Femur (tissue), 1 donor: ENCODE results near the gene ARHGEF4.

ENCODE experiments used
- DNase-seq: peaks from one replicate; pipeline ENCODE4 v3.0.0-alpha.2; 2017

ARHGEF4 gene

DNA sequence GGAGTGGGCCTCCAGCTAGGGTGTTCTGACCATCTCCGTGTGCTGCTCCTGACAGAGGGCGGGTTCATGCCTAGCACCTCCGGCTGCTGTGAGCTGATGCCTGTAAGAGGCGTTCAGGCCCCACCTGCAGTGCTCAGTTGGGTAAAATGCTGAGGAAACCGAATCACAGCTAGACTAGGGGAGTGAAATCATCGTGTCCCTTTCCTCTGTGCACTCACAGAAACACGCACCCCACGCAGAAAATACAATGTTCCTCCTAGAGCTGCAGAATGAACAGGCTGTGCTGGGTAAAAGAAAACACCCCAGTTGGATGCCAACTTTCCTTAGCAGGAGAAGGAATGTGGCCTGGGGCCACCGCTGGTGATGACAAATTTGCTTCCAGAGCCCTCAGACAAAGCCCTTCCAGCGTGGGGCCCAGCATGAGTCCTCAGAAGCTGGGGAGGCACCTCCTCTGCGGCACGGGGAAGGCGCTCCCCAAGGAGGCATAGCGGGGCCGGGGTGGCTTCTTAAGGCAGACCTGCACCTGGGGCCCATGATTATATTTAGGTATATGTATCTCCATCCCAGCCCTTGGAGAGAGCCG, 16.3 kb upstream of the ARHGEF4 start:
- DNase-seq, result no peak

DNA sequence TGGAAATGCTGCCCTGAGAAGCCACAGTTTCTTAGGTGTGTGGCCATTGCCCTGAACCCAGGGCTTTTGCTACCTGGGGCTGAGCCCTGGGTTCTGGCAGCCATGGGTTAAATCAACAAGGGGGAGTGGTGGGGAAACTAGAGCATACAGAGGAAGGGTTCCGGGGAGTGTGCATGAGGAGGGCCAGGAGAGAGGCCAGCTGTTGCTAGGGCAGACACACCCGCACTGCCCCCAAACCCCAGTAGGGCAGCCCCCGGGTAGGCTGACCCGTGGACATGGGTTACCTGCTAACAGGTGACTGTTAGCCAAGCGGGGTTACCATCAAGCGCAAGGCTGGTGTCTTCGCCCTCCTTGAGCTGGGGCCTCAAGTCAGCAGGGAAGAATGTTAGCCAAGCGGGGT, 14.8 kb upstream of the ARHGEF4 start:
- DNase-seq, result no peak

DNA sequence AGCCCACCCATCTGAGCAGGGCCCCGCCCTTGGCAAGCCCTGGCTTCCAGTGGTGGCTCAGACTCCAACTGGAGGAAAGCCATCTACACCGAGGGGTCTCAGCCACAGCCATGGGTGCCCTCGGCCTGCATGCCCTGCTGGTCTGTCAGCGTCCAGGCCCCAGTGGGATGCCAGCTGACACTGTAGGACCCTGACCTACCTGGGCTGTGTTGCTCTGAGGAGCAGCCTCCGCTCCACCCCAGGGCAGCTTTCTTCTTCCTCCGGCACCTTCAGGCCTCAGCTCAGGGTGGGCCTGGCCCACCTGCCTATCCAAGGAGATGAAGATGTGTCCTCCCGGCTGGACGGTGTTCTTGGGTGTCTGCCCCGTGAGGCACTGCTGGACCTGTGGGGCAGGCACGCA, 13.9 kb upstream of the ARHGEF4 start:
- no peak for DNase-seq

DNA sequence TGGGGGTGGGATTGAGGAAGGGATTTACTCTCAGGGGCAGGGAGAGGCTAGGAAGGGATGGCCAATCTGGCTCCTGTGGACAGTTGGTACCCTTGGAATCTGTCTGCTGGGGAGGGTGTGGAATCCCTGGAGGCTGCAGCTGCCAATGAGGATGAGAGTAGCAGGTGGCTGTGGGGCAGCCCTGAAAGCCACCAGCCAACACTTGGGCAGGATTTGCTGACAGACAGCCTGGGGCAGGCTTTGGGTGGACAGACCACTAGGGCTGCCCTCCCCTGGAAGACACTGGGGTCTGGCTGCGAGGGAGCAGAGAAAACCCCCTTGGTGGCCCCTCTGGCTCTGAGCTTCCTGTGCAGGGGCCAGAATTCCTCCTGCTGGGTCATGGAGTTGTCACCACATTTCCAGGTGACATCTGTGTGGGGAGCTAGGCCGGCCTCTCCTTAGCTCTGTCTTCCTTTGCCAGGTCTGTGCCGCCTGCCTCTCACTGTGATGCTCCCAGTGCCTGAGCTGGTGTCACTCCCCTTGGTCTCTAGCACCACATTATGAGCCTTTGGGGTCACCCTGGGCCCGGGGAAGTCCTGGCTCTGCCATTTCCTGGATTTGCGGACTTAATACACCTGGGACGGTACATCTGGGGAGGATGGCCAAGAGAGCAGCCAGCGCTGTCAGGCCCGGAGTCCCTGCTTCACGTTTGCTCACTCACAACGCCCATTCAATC, 13.4 kb upstream of the ARHGEF4 start:
- no peak for DNase-seq

DNA sequence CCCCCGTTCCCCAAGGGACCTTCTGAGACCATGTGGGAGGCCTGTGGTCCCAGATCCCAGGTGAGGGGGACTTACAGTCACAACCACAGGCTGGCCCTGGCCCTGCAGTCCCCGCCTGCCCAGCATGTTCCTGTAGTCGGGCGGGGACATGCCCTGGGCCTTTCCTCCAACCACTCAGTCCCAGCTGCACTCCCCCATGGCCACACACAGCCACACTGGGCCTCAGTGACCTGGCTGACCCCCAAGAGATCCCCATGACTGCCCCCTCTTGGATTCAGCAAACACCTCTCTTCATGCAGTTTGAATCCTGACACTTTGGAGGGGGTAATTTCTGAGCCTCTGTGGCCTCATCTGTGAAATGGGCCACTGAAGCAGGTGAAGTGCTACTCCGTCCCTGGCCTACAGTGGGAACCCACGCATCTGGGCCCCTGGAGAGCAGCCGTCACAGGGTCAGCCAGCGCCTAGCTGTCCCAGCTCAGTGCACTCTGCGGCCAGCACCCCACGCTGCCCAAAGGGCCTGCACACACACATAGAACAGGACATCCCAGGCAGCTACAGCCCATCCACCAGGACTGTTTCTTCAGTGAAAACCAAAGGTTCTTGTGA, 12.7 kb upstream of the ARHGEF4 start:
- DNase-seq, result no peak

DNA sequence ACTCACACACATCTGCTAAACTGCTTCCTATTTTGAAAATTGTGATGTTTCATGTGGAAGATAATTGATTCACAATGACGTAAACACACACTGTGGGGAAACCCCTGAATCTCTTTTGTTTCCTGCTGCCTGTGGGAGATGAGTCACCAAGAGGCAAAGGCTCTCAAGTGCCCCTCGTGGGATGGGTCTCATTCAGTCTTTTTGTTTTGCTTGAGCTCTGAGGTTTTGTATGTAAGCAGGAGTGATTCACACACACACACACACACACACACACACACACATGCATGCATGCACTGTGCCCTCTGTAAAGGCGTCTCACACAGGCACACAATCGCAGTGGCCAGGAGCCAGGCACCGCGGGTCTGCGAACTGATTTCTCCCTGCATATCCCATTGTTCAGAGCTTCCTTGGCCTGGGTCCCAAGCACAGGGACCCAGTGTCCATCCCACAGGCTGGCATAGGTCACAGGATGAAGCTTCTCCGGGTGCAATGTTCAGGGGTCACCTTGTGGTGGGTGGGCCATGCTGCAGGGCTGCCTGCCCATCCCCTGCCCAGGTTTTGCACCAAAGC, 12.1 kb upstream of the ARHGEF4 start:
- DNase-seq, result peak; percentile 35

DNA sequence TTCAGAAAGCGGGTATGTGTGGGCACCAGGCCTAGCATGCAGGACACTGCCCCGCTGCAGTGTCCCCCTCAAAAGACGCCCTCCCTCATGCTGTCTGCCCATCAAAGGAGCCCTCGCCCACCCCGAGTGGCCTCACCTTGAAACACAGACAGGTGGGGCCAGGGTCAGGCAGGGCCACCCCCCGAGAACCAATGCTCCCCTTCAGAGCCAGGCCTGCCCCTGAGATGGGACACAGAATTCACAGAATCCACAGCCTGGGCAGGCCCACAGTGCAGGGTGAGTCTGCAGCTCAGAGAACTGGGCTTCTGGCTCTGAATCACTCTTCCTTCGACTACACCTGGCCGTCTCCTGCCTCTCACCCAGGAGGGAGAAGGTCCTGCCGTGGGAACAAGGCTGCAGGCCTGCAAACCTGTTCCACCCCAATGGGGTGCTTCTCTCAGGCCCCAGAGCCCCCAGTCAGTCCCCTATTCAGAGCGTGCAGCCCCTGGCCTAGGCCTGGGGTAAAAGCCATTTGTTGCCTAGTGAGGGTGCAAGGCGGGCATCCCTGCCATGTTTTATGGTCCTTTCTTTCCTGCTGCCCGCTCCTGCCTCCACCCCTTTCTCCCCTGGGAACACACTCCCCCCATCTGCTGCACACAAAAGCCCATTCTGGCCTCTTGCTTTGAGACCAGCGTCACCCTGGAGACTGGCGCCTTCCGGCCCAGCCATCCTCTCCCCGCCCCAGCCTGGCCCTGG, 11.3 kb upstream of the ARHGEF4 start:
- no peak for DNase-seq

DNA sequence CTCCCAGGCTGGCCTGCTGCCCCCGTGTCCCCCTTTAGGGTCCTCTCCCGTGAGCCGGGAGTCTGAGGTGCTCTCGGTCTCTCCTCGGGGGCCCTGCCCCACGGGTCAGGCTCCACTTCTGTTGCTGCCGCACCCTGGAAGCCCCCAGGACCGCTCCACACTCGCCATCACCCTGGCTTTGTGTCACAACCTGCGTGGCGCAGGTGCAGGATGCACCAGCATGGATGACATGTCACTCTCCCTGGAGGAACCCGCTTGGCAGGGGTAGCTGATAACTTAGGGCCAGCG, 10.8 kb upstream of the ARHGEF4 start:
- no peak for DNase-seq

DNA sequence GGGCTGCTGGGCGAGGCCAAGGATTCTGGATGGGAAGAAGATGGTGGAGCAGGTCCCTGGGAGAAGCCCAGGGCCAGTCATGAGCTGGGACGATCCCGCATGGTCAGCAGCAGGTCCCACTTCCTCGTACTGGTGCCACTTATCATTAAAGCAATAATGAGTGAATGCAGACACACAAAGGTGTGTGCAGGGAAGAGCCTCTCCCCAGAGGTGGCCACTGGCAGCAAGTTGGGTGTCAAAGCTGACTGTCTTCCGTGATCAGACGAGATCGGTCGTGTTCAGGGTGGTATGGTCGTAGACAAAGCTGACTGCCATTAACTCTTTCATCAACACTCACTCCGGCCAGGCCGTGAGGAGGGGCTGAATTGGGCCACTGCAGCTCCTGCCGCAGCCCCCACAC, 10.3 kb upstream of the ARHGEF4 start:
- no peak for DNase-seq

DNA sequence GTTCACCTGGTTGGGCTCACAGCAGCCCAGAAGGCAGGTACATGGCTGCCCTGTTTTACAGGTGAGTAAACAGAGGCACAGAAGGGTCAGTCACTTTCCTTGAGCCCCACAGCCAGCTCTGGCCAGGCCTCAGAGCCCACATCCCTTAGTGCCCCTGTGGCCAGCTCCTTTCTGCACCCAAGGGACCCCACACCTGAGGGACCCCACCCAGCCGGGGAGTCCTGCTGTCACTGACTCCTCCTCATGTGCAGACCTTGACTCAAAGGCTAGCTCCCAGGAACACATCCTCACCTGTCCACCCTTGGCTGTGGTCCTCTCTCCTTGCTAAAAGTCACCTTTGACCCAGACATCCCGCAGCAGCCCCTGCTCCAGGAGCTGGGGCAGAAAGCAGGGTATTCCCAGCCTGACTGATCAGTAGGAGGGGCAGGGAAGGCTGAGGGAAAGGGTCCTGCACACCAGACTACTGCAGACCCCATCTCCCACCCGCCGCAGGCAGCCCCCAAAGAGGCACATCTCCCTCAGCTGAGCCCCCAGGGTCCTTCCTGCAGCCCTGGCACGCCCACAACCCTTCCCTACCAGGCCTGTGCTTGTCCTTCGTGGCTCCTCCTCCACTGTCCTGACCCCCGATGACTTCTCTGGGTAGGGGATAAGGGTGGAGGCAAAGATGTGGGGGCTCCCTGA, 9.8 kb upstream of the ARHGEF4 start:
- DNase-seq, result no peak

DNA sequence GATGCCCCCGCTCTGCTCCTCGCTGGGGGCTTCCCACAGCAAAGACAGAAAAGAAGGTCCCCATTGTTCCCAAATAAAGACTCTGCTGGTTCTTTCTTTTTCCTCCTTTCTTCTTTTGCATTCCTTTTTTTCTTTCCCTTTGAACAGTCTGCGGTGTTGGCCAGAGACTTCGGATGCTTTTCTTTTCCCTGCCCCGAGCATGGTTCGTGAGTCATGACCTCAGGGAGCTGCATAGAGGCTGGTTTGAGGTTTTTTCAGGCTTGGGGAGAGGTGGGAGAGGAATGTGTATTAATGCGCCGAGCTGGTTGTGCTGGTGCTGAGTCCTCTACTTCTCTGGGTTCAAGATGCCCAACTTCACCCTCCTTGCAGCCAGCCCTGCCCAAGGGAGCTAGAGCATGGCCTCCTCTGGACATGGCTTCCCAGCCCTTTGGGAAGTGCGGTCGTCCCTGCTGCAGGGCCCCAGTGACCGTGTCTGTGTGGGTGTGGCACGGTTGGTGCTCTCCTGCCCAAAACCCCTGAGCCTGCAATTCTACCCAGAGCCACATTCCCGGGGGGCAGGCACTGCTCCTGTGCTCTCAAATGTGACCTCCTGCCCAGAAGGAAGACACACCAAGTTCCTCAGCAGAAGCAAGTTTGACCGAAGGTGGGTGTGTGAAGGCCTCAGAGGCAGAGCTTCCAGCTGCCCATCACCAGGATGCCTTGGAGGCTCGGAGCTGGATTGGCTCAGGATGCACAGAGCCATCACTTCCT, 9.0 kb upstream of the ARHGEF4 start:
- DNase-seq, result no peak

DNA sequence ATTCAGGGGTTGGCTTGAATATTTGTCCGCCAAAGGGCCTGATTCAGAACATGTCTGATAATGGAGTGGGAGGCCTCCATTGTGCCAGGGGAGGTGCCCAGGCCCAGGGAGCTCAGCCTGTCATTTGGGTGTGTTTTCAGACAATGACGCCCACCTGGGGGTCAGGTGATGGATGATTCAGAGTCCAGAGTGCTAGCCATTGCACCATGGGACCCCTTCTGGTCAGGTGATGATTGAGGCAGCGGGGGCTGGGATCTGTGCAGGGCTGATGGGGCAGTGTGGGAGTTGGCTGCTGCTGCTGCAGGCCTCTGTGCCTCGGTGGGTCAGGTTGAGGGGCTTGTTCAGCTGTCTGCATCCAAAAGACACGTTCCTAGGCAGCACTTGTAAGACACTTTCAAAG, 8.3 kb upstream of the ARHGEF4 start:
- DNase-seq, result no peak

DNA sequence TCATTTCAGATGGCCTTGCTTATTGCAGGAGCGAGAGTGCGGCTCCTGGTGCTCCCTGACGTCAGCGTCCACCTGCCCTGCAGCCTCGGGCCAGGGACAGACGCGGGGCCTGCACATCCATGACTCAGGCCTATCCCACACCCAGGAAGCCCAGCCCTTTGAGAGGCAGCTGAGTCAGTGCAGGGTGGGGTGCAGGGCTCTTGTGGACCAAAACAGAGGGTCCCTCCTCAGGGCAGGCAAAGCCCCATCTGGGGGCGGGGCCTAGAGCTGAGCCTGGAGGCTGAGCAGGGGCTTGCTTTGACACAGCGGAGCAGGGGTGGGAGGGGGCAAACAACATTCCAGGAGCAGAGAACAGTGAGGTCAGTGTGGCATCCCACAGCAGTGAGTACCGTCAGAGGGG, 7.7 kb upstream of the ARHGEF4 start:
- DNase-seq, result no peak

DNA sequence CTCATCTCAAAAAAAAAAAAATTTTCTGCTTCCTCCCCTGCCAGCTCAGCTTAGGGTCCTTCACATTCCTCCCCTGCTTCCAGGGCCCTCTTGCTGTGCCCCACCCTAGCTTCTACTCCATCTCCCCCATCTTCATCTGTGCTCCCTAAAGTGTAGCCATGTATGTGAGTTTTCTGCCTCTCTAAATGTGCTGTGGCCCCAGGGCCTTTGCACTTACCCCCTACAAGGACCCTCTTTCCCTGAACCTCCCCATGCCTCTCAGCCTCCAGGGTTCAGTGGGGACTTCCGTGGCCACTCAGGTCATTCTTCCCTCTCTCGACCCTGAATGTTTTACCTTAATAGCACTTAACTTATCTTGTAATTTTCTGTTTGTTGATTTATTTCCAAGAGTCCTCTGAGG, 6.2 kb upstream of the ARHGEF4 start:
- DNase-seq, result no peak

DNA sequence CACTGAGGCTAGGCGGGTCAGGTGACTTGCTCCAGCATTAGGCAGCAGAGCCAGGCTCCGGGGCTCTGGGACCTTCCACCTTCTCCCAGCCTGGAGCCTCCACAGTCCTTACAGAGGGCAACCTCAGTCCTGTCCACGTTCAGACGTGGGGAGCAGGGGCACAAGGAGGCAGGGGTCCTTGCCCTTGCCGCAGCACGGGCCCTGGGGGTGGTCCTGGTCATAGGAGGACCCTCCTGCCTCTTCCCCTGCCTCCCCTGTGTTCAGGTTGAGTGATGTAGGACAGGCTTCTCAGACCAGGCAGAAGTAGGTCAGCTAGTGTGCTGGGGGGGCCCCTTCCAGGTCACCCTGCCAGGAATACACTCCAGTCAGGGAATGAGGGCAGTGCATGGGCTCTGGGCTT, 5.4 kb upstream of the ARHGEF4 start:
- no peak for DNase-seq

DNA sequence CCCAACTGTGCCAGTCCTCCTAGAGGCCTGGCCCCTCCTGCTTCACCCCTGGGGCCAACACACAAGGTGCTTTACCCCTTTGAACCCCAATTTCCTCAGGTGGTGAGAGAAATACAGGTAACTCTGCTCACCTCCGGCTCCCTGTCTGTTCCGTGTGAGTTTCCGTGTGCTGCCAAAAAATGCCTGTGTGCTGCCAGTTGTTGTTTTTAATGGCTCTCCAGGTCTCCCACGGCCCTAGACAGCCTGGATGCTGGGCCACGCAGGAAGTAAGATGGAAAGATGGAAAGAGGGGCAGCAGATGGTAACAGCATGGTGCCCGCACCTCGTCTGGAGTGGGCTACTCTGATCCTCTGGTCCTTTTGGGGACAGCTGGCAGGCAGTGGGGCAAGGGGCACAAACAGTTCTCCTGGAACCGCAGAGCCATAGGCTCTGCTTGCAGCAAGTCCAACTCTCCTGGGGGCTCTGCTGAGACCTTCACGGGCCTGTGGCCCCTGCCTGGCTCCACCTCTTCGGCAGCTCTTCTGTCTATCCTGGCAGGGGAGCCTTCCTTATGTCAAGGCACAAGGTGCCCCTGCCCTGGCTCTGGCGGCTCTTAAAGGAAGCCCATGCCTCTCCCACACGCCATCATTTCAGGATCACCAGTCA, 4.3 kb upstream of the ARHGEF4 start:
- DNase-seq, result no peak

DNA sequence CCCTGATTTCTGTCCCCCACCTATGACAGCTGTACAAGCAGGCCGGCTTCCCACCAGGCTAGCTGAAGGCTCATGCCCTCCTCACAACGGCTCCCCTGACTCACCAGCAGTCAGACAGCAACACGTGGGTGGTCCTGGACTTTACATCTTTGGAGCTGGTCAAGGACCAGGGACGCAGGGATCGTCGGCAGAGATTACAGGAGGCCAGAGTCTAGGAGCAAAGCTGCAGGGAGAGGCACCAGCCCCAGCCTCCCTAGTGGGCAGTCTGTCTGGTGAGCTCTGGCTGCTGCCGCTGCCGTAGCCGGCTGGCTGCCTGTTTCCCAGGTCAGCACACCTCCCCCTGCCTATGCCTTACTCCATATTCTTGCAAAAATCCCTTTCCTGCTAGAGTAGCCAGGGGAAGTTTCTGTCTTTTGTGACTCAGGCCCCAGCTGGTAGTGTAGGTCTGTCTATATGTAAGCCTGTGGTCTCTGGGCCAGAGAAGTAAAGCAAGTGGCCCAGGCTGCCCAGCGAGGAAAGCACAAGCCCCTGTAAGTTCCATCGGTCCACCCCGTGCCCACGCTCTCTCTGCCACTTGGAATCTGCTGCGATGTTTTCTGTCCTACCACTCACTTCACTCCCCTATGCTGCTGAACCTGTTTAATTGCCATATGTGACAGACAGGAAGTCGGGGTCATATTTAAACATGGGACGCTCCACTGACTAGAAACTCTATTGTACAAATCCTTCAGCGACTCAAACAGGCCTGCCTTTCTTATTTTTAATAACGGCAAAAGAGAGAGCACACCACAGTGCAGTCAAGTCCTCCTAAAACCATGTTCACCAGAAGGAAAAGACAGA, 2.4 kb upstream of the ARHGEF4 start:
- DNase-seq, result no peak

DNA sequence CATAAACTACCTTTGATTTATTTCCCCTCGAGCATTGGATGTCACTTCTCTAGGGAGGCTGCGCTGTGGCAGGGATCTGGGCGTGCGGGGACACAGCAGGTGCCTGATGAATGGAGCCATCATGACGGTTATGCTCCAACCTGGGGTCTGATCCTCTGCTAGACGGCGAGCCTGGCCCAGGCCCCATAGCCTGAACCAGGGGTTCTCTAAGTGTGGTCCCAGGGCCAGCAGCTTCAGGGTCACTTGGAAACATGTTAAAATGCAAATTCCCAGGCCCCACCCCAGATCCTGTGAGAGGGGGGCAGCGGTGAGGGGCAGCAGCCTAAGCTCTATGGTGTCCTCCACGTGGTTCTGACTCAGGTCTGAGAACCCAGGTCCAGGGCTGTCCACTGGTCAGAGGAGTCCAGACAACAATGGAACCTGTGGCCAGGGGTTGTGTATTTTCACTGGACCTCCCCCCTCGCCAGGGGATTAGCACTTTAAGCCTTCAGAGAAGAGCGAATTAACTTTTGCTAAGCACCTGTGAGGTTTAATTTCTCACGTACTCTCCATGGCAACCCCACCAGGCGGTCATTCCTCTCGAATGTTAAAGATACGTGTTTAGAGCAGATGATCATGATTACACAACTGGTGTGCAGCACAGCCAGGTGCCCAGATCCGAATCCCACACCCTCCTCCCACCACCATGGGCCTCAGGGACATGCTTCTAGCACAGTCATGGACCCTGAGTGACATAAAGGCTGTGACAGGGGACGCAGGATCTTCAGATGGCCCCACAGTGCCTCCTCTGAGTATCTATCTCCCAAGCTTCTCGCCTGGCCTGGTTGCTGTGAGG, 1.6 kb upstream of the ARHGEF4 start:
- DNase-seq, result no peak

DNA sequence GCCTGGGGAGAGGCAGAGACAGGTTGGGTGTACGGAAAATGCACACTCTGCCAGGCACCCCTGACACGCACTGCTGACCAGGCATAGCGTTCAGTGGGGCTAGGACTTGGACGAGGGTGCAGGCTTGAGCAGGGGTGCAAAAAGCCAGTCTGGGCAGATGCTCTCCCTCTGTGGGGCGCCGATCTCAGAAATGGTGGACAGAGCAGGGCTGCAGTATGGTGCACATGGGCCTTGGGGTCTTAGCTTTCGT, 1.0 kb upstream of the ARHGEF4 start:
- no peak for DNase-seq

DNA sequence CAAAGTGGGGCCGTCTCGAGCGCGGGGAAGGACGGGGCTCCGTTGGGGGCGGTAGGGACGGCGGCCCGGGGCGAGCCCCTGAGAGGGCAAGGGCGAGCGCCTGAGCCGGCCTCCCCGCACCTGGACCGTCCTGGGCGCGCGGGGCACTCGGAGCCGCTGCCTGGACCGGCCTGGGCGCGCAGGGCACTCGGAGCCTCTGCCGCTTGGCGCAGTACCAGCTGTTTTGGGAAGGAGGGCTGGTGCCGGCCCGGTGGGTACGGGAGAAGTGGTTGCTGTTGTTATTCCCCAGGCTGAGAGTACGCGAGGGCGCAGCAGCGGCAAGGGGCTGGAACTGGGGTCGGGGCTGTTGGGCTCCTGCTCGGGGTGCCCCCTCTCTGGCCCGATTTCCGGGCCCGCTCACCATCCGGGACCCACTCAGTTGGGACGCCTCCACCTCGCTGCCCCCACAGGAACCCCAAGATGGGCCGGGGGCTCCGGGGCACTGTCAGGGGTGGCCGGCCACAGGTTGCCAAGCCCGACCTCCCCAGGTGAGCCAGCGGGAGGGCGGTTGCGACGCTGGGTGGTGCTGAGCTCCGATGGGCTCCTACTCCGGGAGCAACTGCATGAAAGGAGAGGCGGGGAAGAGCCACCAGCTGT, 579 bp downstream of the ARHGEF4 start:
- DNase-seq, result no peak
